SHP77 (cell line): ENCODE results near the gene PCOLCE2.

ENCODE experiments used
- DNase-seq, 2 experiments: peaks; one replicate each; lab custom pipeline; 2025; lab: John Stamatoyannopoulos, UW

Gene PCOLCE2, protein sequence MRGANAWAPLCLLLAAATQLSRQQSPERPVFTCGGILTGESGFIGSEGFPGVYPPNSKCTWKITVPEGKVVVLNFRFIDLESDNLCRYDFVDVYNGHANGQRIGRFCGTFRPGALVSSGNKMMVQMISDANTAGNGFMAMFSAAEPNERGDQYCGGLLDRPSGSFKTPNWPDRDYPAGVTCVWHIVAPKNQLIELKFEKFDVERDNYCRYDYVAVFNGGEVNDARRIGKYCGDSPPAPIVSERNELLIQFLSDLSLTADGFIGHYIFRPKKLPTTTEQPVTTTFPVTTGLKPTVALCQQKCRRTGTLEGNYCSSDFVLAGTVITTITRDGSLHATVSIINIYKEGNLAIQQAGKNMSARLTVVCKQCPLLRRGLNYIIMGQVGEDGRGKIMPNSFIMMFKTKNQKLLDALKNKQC

GRCh38 chr3:142888481-142889211 is at the start of gene PCOLCE2:
PCOLCE2 (minus strand) TSS chr3:142889083; CDS start chr3:142888896, 187 bp downstream.
- no peak for DNase-seq

DNA sequence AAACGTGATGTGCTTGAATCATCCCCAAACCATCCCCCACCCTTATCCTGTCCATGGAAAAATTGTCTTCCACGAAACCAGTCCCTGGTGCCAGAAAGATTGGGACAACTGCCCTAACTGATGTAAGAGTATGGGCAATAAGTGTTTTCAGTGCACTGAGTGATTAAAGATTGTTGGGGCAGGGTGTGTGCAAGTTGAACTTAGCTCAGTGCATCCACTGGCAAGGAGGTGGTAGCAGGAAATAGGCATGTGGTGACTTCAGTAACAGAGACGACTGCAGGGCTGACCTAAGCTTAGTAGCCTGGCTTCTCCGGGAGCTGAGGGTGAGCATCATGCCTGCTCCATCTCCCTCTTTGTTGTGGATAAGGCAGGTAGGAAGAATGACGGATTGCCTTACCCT is 47.1 kb upstream of the PCOLCE2 start:
- no peak for DNase-seq

DNA sequence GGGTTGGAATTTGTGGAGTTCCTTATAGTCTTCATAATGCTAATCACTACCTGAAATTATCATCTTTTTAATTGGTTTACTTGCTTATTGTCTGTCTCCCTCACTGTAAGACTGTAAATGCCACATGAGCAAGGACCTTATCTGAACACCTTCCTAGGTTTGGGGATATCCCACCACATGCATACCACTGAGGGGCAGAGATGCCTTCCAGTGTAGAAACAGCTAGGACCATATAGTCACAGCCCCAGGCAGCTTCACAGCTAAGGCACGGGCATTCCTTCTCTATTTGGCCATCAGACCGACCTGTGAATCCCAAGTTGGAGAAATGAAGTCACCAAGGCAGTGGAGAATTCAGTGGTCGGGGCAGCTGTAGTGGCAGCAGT is 46.0 kb upstream of the PCOLCE2 start:
- no peak for DNase-seq

- DNase-seq = no peak
Measured at GRCh38 chr3:142934128-142934886, 45.4 kb upstream of the PCOLCE2 start.

DNA sequence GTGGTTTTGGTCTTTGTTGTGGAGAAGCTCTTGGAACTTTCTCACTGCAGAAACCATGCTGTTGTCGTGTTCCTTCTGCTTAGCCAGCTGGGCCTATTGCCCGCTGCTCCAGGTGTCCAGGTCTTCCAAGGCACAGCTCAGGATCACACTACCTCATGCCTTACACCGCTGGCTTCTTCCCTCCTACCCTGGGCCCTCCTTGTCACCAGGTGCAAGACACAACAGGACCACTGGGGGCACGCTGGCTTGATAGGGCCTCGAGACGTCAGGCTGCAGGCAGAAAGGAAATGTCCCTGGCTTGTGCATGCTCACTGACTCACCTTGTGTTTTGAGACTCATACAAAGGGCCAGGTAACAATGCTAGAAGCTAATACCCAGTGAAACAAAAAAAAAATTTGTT is 42.3 kb upstream of the PCOLCE2 start:
- no peak for DNase-seq

DNA sequence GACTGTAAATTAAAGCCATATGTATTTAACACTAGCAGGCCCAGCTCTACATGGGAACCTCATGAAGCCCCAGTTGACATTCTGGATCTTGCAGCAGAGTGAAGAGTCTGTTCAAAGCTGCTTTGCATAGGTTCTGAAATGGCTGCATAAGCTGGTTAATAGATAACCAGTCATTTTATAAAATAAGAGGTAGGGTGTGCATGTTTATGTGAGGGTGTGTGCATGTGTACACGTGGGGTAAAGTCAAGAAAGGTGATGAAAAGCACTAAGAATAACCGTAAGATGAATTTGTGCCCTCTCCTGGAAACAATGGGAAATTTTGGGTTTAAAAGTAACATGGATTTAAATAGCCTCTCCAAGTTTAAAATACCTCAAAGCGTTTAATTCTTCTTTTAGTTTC is 41.6 kb upstream of the PCOLCE2 start:
- DNase-seq = no peak

DNA sequence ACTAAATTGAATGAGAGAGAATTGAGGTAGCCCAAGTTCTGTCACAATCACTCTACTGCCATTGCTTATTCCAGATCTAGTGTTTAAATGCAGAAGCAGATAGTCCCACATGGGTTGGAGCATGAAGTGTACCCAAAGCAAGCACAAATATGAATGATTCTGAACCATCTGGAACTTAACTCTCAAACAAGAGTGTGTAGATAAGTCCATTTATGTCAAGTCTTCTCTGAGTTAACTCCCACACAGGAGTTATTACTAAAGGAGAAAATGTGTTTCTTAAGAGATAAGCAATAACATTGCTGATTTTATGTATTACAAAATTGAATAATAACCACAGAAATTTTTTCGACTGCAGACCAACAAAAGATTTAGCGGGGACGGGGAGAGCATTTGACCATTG is 41.0 kb upstream of the PCOLCE2 start:
- DNase-seq = no peak

- peak in 1 of 2 experiments; percentile 10 for DNase-seq
Measured at GRCh38 chr3:142929109-142929508, 40.2 kb upstream of the PCOLCE2 start.

- DNase-seq = no peak
Measured at GRCh38 chr3:142926368-142926944, 37.6 kb upstream of the PCOLCE2 start.

- no peak for DNase-seq
Measured at GRCh38 chr3:142925140-142925539, 36.3 kb upstream of the PCOLCE2 start.

DNA sequence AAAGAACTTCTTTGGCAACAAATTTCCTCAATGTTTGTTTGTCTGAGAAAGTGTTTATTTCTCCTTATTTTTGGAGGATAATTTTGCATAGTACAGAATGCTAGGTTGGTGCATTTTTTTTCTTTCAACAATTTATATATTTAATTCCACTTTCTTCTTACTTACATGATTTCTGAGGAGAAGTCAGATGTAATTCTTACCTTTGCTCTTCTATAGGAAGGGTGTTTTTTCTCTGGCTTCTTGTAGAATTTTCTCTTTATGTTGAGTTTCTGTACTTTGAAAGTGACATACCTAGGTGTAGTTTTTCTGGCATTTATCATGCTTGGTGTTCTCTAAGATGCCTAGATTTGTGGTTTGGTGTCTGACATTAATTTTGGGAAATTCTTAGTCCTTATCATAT is 34.8 kb upstream of the PCOLCE2 start:
- no peak for DNase-seq

DNA sequence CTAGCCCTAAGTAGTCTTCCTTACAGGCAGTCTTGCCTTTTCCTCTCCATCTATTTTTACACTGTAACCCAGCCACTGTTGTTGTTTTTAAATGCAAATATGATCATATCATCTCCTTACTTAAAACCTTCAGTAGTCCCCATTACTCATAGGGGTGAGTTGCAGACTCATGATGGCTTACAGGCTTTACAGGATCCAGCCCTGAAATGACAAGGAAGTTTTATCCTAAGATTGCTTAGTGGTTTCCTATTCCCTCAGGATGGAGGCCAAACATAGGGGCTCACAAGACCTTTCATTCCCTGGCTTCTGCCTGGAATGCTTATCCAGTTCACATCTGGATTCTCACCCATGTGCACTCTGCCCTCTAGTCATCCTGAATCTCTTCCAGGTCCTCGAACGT is 27.7 kb upstream of the PCOLCE2 start:
- DNase-seq = no peak

- DNase-seq = no peak
Measured at GRCh38 chr3:142915636-142916035, 26.8 kb upstream of the PCOLCE2 start.

GRCh38 chr3:142914286-142914811 is 25.5 kb upstream of the PCOLCE2 start:
- DNase-seq = no peak

DNA sequence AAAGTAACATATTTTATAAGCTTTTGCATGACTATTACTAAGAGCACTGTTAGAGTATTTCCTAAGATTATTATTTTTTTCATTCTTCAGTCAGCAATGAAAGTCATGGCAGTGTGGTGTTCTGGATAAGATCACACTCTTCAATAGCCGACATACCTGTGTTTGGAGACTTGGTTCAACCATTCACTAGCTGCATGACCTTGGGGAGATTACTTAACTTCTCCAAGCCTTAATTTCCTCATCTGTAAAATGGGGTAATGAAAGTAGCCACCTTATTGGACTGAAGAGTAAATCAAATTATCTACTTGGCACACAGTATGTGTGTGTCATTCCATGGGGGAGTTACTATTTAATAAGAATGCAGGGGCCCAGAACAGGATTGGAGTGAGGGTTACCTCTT is 24.5 kb upstream of the PCOLCE2 start:
- no peak for DNase-seq

GRCh38 chr3:142912402-142913172 is 23.7 kb upstream of the PCOLCE2 start:
- DNase-seq = no peak

GRCh38 chr3:142910280-142910679 is 21.4 kb upstream of the PCOLCE2 start:
- DNase-seq = no peak

- DNase-seq = no peak
Measured at GRCh38 chr3:142909282-142909681, 20.4 kb upstream of the PCOLCE2 start.

DNA sequence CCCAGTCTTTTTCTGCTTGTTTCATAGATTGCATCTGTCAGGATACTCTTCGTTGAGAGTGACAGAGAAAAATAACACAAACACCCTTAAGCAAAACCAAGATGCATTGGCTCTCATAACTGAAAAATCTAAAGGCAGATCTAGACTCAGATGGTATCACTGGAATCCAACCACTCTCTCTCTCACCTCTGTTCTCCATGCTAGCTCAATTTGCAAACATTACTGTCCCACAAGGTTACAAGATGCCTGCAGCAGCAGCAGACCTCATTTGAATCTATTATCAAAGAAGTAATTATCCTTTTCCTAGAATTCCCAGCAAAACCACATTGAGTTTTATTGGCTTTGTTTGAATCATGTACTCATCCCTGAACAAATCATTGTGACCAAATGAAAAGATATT is 19.1 kb upstream of the PCOLCE2 start:
- no peak for DNase-seq

GRCh38 chr3:142904639-142905436 is 16.0 kb upstream of the PCOLCE2 start:
- DNase-seq = no peak
